Osteoblast (primary cell): Measurements from ENCODE around the gene CDR2. TPM values are rescaled to one million over a fixed set of nuclear protein-coding genes. Genes with fewer than 3 reads are reported as not detected.
"Not testable (repeated sequence)": the region's sequence is repeated elsewhere in the genome, so short reads cannot be mapped to it uniquely, and the experiment has no call there.

Source experiments
- DNase-seq: peaks from one replicate; pipeline ENCODE4 v3.0.0; 2011; ENCODE audit warnings: low spot score, mixed read lengths; ENCODE audit not compliant: insufficient read length; ENCODE audit errors: missing footprints
- H2AFZ ChIP-seq: 2 replicates; pipeline ENCODE4 v1.6.0; 2011; ENCODE audit warnings: mild to moderate bottlenecking, low read length
- H3K27ac ChIP-seq: 2 replicates; pipeline ENCODE4 v1.5.1; 2011; ENCODE audit warnings: mild to moderate bottlenecking, low read depth, low read length, moderate library complexity
- H3K27me3 ChIP-seq: 2 replicates; pipeline ENCODE4 v1.6.0; 2012; ENCODE audit warnings: mild to moderate bottlenecking, control low read depth, inconsistent platforms, low read length, moderate library complexity; ENCODE audit not compliant: insufficient read depth
- H3K36me3 ChIP-seq: 2 replicates; pipeline ENCODE4 v1.5.1; 2011; ENCODE audit warnings: mild to moderate bottlenecking, low read length, control low read depth, moderate library complexity; ENCODE audit not compliant: insufficient read depth
- H3K4me1 ChIP-seq: 2 replicates; pipeline ENCODE4 v1.5.1; 2011; ENCODE audit warnings: mild to moderate bottlenecking, low read length, control low read depth, moderate library complexity; ENCODE audit not compliant: insufficient read depth
- H3K4me2 ChIP-seq: 2 replicates; pipeline ENCODE4 v1.6.0; 2011; ENCODE audit warnings: mild to moderate bottlenecking, low read length; ENCODE audit not compliant: insufficient read depth
- H3K4me3 ChIP-seq: fragments of 200-600 bp; sonication (generic); 3 replicates; pipeline ENCODE4 v1.5.1; 2012; ENCODE audit warnings: mild to moderate bottlenecking, low read length, inconsistent platforms; ENCODE audit not compliant: insufficient read depth
- H3K79me2 ChIP-seq: 2 replicates; pipeline ENCODE4 v1.6.0; 2012; ENCODE audit warnings: mild to moderate bottlenecking, low read length, control low read depth, inconsistent platforms; ENCODE audit not compliant: insufficient read depth
- H3K9me3 ChIP-seq: 2 replicates; pipeline ENCODE4 v1.5.1; 2011; ENCODE audit warnings: low read depth, low read length, control low read depth
- H4K20me1 ChIP-seq: 2 replicates; pipeline ENCODE4 v1.6.0; 2012; ENCODE audit warnings: mild to moderate bottlenecking, low read length, control low read depth; ENCODE audit not compliant: insufficient read depth
- CTCF ChIP-seq: IDR thresholded peaks from 2 replicates; pipeline ENCODE4 v1.5.1; 2011; ENCODE audit warnings: mild to moderate bottlenecking, low read depth, low read length, moderate library complexity; ENCODE audit errors: extremely low read depth
- total RNA-seq: library from RNA; depleted of rRNA; stranded (reverse); fragments of >200 nt; gene quantifications from 2 replicates; pipeline ENCODE4 v1.2.3, GENCODE V29; 2012

The CDR2 gene
- total RNA-seq, 1 donor: 52.5 TPM

- H2AFZ ChIP-seq: no peak overlapping the region
- H3K79me2 ChIP-seq: peaks cover 42% of the 10 kb centered on the region
- H3K4me1 ChIP-seq: peaks cover 3% of the 10 kb centered on the region
- H3K9me3 ChIP-seq: no peaks in the 10 kb centered on the region
- H3K4me2 ChIP-seq: no peak overlapping the region
- peaks cover 38% of the 10 kb centered on the region for H3K36me3 ChIP-seq
- peaks cover 32% of the 10 kb centered on the region for H4K20me1 ChIP-seq
- H3K4me3 ChIP-seq: no peak overlapping the region
- no peak for TF ChIP-seq CTCF
- no peak overlapping the region for H3K27ac ChIP-seq
- no peaks in the 10 kb centered on the region for H3K27me3 ChIP-seq
- DNase-seq: peak; percentile 8
Observed at GRCh38 chr16:22304411-22304810, 70.0 kb downstream of the CDR2 start.

GRCh38 chr16:22302776-22303363 lies 71.5 kb downstream of the CDR2 start:
- no peak for TF ChIP-seq CTCF
- no peak overlapping the region for H3K4me3 ChIP-seq
- no peaks in the 10 kb centered on the region for H3K27me3 ChIP-seq
- no peak overlapping the region for H3K4me2 ChIP-seq
- peaks cover 45% of the 10 kb centered on the region for H3K79me2 ChIP-seq
- H3K4me1 ChIP-seq: peaks cover 3% of the 10 kb centered on the region
- H3K36me3 ChIP-seq: peaks cover 29% of the 10 kb centered on the region
- peak; percentile 25 for DNase-seq
- H2AFZ ChIP-seq: no peak overlapping the region
- peaks cover 41% of the 10 kb centered on the region for H4K20me1 ChIP-seq
- no peaks in the 10 kb centered on the region for H3K9me3 ChIP-seq
- H3K27ac ChIP-seq: no peak overlapping the region

GRCh38 chr16:22301423-22301822 lies 73.0 kb downstream of the CDR2 start:
- not testable (repeated sequence) for H3K4me3 ChIP-seq, H3K27ac ChIP-seq, H3K9me3 ChIP-seq, H2AFZ ChIP-seq, DNase-seq, H3K27me3 ChIP-seq, H3K4me1 ChIP-seq, H3K4me2 ChIP-seq
- Histone ChIP-seq H4K20me1 (peaks cover 46% of the 10 kb centered on the region), H3K36me3 (peaks cover 25% of the 10 kb centered on the region), H3K79me2 (peaks cover 45% of the 10 kb centered on the region)

GRCh38 chr16:22300427-22301071 lies 73.9 kb downstream of the CDR2 start:
- DNase-seq: peak; percentile 94
- Histone ChIP-seq H3K4me1 (peaks cover 5% of the 10 kb centered on the region), H3K27ac (no peak overlapping the region), H3K36me3 (peaks cover 22% of the 10 kb centered on the region), H4K20me1 (peaks cover 46% of the 10 kb centered on the region), H3K4me3 (no peak overlapping the region), H3K79me2 (peaks cover 45% of the 10 kb centered on the region), H3K9me3 (no peaks in the 10 kb centered on the region), H3K27me3 (no peaks in the 10 kb centered on the region), H3K4me2 (no peak overlapping the region), H2AFZ (no peak overlapping the region)
- peak; percentile 84 for TF ChIP-seq CTCF
